HG02938 (cell line): ENCODE results near the gene C16orf54.
A peak's percentile ranks its signal among the peaks of the same experiment; 100 is the strongest.
"Not testable (repeated sequence)": the region's sequence is repeated elsewhere in the genome, so short reads cannot be mapped to it uniquely, and the experiment has no call there.

Experiments used
- ATAC-seq: cut with Tn5 transposase; IDR thresholded peaks from one replicate; pipeline ENCODE4 v1.9.1; 2021; ENCODE audit warnings: mild to moderate bottlenecking, moderate library complexity; ENCODE audit not compliant: unreplicated experiment

The C16orf54 gene

GRCh38 chr16:29745853-29746345, at the start of gene C16orf54:
C16orf54 (minus strand) TSS chr16:29745990; CDS start chr16:29744951, 1,039 bp downstream.
- no peak for ATAC-seq

GRCh38 chr16:29794231-29794710, 48.5 kb upstream of the C16orf54 start:
- no peak for ATAC-seq

GRCh38 chr16:29793153-29793552, 47.4 kb upstream of the C16orf54 start:
- ATAC-seq: not testable (repeated sequence)

DNA sequence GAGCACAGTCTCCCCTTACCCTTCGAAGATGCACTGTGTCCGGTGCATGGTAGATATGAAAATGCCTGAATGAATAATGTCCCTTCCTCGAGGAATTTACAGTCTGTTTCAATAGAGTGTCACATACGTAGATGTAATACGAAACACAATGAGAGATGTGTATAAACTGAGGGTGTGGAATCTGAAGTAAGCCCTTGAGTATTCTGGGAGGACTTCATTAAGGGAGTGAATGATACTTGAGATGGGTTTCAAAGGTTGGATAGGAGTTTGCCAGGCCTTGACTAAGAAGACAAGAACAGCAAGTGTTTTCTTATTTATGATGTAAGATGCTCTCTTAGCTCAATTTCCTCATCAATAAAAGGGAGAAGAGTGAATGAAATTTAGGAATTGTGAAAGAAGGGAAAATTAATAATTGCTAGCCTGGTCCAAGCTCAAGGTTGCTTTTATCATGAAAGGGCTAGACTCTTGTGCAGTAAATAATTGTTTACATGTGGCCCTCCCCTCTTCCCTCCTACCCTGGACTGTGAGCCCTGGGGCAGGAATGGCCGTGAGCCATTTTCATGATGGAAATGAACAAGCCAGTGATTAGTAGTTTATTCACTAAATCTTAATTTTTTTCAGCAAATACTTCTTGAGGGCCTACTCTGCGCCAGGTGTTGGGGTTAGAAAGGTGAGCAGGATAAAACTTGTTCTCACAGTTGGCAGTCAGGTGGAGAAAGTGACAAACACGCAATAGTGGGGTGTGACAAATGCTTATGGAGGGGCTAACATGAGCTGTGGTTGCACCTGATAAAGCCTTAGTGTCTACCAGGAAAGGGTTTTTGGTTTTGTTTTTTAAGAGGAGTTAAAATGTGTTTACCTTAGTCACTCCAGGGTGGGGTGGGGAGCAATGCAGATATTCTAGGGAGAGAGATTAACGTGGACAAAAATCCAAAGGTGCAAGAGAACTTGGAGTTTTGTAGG, 46.3 kb upstream of the C16orf54 start:
- ATAC-seq: no peak

DNA sequence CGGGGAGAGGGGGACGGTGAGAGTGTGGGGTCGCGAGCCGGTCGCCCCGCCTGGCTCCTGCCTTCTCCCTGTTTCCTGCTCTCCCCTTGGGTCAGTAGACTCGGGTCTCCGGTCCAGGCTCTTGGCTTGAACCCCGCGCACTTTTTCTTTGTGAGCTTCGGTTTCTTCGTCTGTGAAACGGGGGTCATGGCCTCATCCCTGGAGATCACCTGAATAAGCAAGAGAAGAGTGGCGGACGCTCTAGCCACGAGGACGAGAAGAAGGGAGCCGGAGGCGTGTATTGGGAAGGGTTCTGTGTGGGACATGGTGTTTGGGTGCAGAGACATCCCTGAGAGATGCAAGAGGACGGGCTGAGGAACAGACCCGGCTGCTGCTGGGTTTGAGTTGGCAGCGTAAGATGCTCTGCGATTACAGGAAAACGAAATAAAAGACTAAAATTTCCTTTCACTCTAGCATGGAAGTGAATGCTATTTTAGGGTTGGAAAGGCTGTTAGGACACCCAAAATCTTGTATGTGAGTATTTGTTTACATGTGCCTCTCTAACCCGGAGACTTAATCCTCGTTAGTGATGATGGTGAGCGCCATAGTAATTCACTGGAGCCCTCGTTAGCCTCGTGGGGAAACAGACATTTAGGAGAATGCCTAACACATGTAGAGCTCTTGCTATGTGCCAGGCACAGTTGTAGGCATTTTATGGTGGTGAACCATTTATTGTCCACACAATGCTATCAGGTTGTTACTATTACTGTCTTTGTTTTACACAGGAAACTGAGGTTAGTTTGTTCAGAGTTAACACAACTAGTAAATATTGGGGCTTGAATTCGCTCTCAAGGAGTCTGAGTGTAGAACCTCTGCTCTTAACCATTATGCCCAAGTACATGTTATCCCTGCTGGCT, 45.4 kb upstream of the C16orf54 start:
- no peak for ATAC-seq

- peak; percentile 88 for ATAC-seq
These were observed 44.6 kb upstream of the C16orf54 start, which contains the start of gene KIF22 for GRCh38 chr16:29790183-29790948. KIF22 (plus strand) TSS chr16:29790751; CDS start chr16:29790760, 9 bp downstream.

DNA sequence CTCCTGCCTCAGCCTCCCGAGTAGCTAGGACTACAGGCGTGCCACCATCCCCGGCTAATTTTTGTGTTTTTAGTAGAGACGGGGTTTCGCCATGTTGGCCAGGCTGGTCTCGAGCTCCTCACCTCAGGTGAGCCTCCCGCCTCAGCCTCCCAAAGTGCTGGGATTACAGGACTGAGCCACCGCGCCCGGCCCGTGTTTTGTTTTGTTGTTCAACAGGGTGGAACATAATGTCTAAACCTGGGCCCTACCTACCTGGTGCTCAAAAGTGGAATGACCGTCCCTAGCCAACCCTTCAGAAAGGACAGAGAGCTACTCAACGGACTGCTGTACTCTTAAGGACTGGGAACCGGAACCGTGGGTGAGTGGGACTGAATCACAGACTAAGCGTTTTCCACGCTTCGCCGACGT, 44.0 kb upstream of the C16orf54 start:
- ATAC-seq: no peak

GRCh38 chr16:29787155-29787554, 41.4 kb upstream of the C16orf54 start:
- not testable (repeated sequence) for ATAC-seq

- no peak for ATAC-seq
These were observed 39.2 kb upstream of the C16orf54 start for GRCh38 chr16:29784901-29785500.

- ATAC-seq: no peak
These were observed 38.4 kb upstream of the C16orf54 start for GRCh38 chr16:29784157-29784556.

GRCh38 chr16:29783094-29783953, 37.5 kb upstream of the C16orf54 start:
- not testable (repeated sequence) for ATAC-seq

GRCh38 chr16:29779474-29779873, 33.7 kb upstream of the C16orf54 start:
- ATAC-seq: no peak

DNA sequence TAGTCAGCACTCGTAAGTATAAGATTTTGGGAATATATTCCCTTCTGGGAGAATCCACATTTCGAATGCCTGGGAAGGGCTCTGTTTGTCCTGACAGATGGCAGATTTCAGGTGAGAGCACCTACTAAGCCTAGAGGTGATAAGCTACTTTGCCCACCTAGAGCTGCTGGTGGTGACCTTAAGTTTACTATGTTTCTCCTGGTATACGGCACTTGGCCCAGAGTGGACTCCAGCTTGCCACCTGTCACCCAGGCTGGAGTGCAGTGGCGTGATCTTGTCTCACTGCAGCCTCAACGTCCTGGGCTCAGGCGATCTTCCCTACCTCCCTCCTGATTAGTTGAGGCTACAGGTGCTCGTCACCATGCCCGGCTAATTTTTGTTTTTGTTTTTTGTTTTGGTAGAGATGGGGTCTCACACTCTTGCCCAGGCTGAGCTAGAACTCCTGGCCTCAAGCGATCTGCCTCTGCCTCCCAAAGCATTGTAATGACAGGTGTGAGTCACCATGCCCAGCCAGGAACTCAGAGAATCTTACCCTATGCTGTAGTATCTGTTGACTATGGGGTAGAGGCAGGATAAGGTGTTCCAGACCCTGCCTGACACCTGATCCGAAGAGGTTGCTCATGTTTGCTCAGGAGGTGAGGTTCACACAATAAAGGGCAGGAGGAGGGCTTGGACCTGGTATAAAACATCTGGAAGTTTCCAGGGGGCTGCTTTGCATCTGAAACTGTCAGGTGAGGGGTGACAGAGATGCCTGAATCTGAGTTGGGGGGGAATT, 32.0 kb upstream of the C16orf54 start, which contains the start of gene ZG16:
TSS of gene ZG16 (plus strand) at position 681 of the 775 bp plus-strand sequence. CDS start 1,011 bp downstream, outside the sequence.
- ATAC-seq: no peak

DNA sequence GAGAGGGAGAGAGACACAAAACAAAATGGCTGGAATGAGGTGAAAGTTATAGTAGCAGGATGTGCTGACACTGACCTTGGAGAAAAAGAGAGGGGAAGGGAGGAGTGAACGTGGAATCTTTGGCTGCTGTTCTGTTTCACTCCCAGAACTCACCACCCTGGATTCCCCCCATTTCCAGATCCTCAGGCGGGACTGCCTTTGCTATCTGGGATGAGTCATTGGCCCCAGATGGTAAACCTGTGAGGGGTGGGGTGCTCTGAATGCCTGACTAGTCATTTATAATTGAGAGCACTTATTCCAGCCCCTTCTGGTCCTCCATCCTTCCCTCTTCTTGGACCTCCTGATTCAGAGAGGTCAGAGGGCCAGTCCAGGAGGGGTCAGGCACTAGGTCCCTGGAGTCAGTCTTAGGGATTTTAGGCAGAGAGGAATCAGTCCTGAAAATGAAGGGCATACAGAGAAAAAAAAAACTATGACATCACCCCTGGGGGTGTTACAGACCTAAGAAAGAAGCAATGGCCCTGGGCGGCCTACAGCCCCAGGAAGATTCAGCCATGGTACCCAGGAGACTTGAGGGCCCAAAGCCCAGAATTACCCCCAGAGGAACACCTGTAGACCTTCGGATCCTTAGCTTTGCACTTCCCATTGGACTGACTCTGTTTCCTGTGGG, 30.1 kb upstream of the C16orf54 start:
- ATAC-seq: no peak

GRCh38 chr16:29774730-29775129, 28.9 kb upstream of the C16orf54 start:
- ATAC-seq: no peak

- ATAC-seq: not testable (repeated sequence)
These were observed 26.5 kb upstream of the C16orf54 start for GRCh38 chr16:29772330-29772729.

- no peak for ATAC-seq
These were observed 24.6 kb upstream of the C16orf54 start for GRCh38 chr16:29770250-29770929.
